IMR-90 (cell line): ENCODE data around the gene GXYLT2. TPM values are rescaled to one million over a fixed set of nuclear protein-coding genes. Genes with fewer than 3 reads are reported as not detected.
A peak's percentile ranks its signal among the peaks of the same experiment; 100 is the strongest.

ENCODE experiments used
- ATAC-seq: fragments of 200-7000 bp; cut with Tn5 transposase; 2 replicates; pipeline ENCODE4 v1.9.1; 2020; ENCODE audit warnings: low read depth, mild to moderate bottlenecking, moderate library complexity
- BruUV-seq: library from RNA; stranded (reverse); fragments of 400-500 nt; replicated peaks from 2 replicates; lab custom pipeline; 2021; lab: Mats Ljungman, UMichigan
- CTCF ChIA-PET: fragments of 300-600 bp; formaldehyde crosslinking; extraction: SDS; loops from one replicate; lab custom pipeline; 2021; ENCODE audit warnings: antibody characterized with exemption; lab: Yijun Ruan, JAX
- POLR2A ChIA-PET: fragments of 300-600 bp; sonication (Branson Sonifier 250); formaldehyde crosslinking; loops from one replicate; lab custom pipeline; 2022; ENCODE audit warnings: antibody characterized with exemption; ENCODE audit not compliant: unreplicated experiment; lab: Charles Lee
- DNase-seq: peaks from one replicate; pipeline ENCODE4 v3.0.0; 2013
- H2AFZ ChIP-seq: replicated peaks from 2 replicates; pipeline ENCODE3; 2013; ENCODE audit warnings: low read length, mild to moderate bottlenecking; ENCODE audit not compliant: poor library complexity
- H2AK5ac ChIP-seq: 2 replicates; pipeline ENCODE4 v1.6.1; 2013; ENCODE audit warnings: low read depth, low read length, inconsistent platforms
- H2AK9ac ChIP-seq: replicated peaks from 2 replicates; pipeline ENCODE3; 2013; ENCODE audit warnings: mild to moderate bottlenecking, low read depth, low read length, moderate library complexity; ENCODE audit not compliant: poor library complexity
- H2BK120ac ChIP-seq: 2 replicates; pipeline ENCODE4 v1.6.1; 2013; ENCODE audit warnings: low read depth, low read length, inconsistent platforms
- H2BK15ac ChIP-seq: 3 replicates; pipeline ENCODE4 v1.6.1; 2013; ENCODE audit warnings: low read depth, low read length, inconsistent platforms
- H2BK20ac ChIP-seq: 2 replicates; pipeline ENCODE4 v1.6.1; 2013; ENCODE audit warnings: low read depth, mild to moderate bottlenecking, inconsistent platforms, low read length, moderate library complexity
- H2BK5ac ChIP-seq: 2 replicates; pipeline ENCODE4 v1.6.1; 2013; ENCODE audit warnings: mild to moderate bottlenecking, low read depth, low read length, inconsistent platforms; ENCODE audit not compliant: poor library complexity, severe bottlenecking
- H3K14ac ChIP-seq: replicated peaks from 2 replicates; pipeline ENCODE4 v1.6.1; 2013; ENCODE audit warnings: low read depth, low read length, inconsistent platforms
- H3K18ac ChIP-seq: 2 replicates; pipeline ENCODE4 v1.6.1; 2013; ENCODE audit warnings: low read depth, low read length, control low read depth
- H3K23ac ChIP-seq: 2 replicates; pipeline ENCODE4 v1.6.1; 2013; ENCODE audit warnings: low read depth, low read length, inconsistent platforms
- H3K27ac ChIP-seq: 2 replicates; pipeline ENCODE4 v1.5.1; 2013; ENCODE audit warnings: mild to moderate bottlenecking, control low read depth, low read length; ENCODE audit not compliant: insufficient read depth
- H3K27me3 ChIP-seq: 2 replicates; pipeline ENCODE4 v1.6.1; 2013; ENCODE audit warnings: low read length; ENCODE audit not compliant: control insufficient read depth, insufficient read depth
- H3K36me3 ChIP-seq: 2 replicates; pipeline ENCODE4 v1.6.1; 2013; ENCODE audit warnings: low read length, mixed read lengths; ENCODE audit not compliant: control insufficient read depth, insufficient read depth
- H3K4ac ChIP-seq: 2 replicates; pipeline ENCODE4 v1.6.1; 2013; ENCODE audit warnings: low read depth, low read length, inconsistent platforms
- H3K4me1 ChIP-seq: 2 replicates; pipeline ENCODE4 v1.6.1; 2013; ENCODE audit warnings: low read length, mixed read lengths; ENCODE audit not compliant: control insufficient read depth, insufficient read depth
- H3K4me2 ChIP-seq: 2 replicates; pipeline ENCODE4 v1.6.1; 2013; ENCODE audit warnings: low read depth, mild to moderate bottlenecking, control low read depth, low read length, moderate library complexity
- H3K4me3 ChIP-seq: 2 replicates; pipeline ENCODE4 v1.5.1; 2013; ENCODE audit warnings: low read depth, mild to moderate bottlenecking, control low read depth, low read length, moderate library complexity; ENCODE audit not compliant: insufficient read depth
- H3K56ac ChIP-seq: 2 replicates; pipeline ENCODE4 v1.6.1; 2013; ENCODE audit warnings: low read length, inconsistent platforms; ENCODE audit not compliant: insufficient read depth; ENCODE audit errors: extremely low read depth
- H3K79me1 ChIP-seq, 2 experiments: 2 replicates each; pipeline ENCODE4 v1.6.1; 2013; ENCODE audit warnings: low read length in 2 of 2, inconsistent platforms in 1 of 2, low read depth in 1 of 2
- H3K9ac ChIP-seq: 2 replicates; pipeline ENCODE4 v1.6.1; 2013; ENCODE audit warnings: low read depth, low read length, control low read depth
- H3K9me1 ChIP-seq: 2 replicates; pipeline ENCODE4 v1.6.1; 2013; ENCODE audit warnings: low read length, inconsistent platforms; ENCODE audit not compliant: insufficient read depth
- H3K9me3 ChIP-seq: 2 replicates; pipeline ENCODE4 v1.6.1; 2013; ENCODE audit warnings: low read length; ENCODE audit not compliant: control insufficient read depth, insufficient read depth
- H4K20me1 ChIP-seq: 2 replicates; pipeline ENCODE4 v1.6.1; 2013; ENCODE audit warnings: low read length, inconsistent platforms; ENCODE audit not compliant: insufficient read depth
- H4K5ac ChIP-seq: 2 replicates; pipeline ENCODE4 v1.6.1; 2013; ENCODE audit warnings: mild to moderate bottlenecking, low read depth, low read length, control low read depth
- H4K8ac ChIP-seq, 2 experiments: 2 replicates each; pipeline ENCODE4 v1.6.1; 2013; ENCODE audit warnings: low read depth in 2 of 2, low read length in 2 of 2, control low read depth in 1 of 2, inconsistent platforms in 1 of 2
- H4K91ac ChIP-seq: 2 replicates; pipeline ENCODE4 v1.6.1; 2013; ENCODE audit warnings: low read depth, low read length, inconsistent platforms; ENCODE audit not compliant: insufficient read depth
- BHLHE40 ChIP-seq: fragments of 150-350 bp; IDR thresholded peaks from 2 replicates; pipeline ENCODE4 v1.6.1; 2016; ENCODE audit warnings: mild to moderate bottlenecking, low read depth, low read length
- CTCF ChIP-seq: conservative IDR thresholded peaks from 2 replicates; pipeline ENCODE4 v1.5.1; 2012; ENCODE audit warnings: mild to moderate bottlenecking, low read depth, low read length, improper control_type of control experiment
- RCOR1 ChIP-seq: IDR thresholded peaks from 2 replicates; pipeline ENCODE4 v1.6.1; 2012; ENCODE audit warnings: mild to moderate bottlenecking, low read length, improper control_type of control experiment; ENCODE audit not compliant: insufficient replicate concordance
- SMC3 ChIP-seq: fragments of 150-350 bp; IDR thresholded peaks from 2 replicates; pipeline ENCODE4 v1.6.1; 2016; ENCODE audit warnings: low read depth, mild to moderate bottlenecking, antibody characterized with exemption, low read length, moderate library complexity
- WGBS, 2 experiments: methylation state at CpG; one replicate each; pipeline versions ENCODE4 v1.1.5 to v1.1.7; 2013; ENCODE audit warnings: missing lambda C conversion rate in 2 of 2; ENCODE audit not compliant: insufficient read length in 1 of 2; ENCODE audit errors: extremely low coverage in 2 of 2; 5-methylcytosine and 5-hydroxymethylcytosine counted together
- dilution Hi-C: fragments of 300-500 bp; cut with HindIII; formaldehyde crosslinking; loops from one replicate; pipeline ENCODE4 v1.14.3; 2018; ENCODE audit warnings: low sequenced_read_pairs; ENCODE audit not compliant: unreplicated experiment
- in situ Hi-C: fragments of 300-500 bp; cut with MboI; formaldehyde crosslinking; loops from 3 replicates; pipeline ENCODE4 v1.14.3; 2019; ENCODE audit warnings: low sequenced_read_pairs, inconsistent platforms, mixed read lengths
- intact Hi-C: fragments of 100-400 bp; cut with micrococcal nuclease; formaldehyde crosslinking; loops from 2 replicates; pipeline ENCODE4 v1.10.0; 2022
- polyA plus RNA-seq, 3 experiments: library from polyadenylated mRNA; depleted of rRNA; stranded (reverse); fragments of >200 nt; gene quantifications; 2 replicates each; pipeline ENCODE4 v1.2.3, GENCODE V29; 2012; ENCODE audit warnings: low replicate concordance in 1 of 3
- total RNA-seq: library from RNA; depleted of rRNA; stranded (reverse); fragments of >200 nt; gene quantifications from 2 replicates; pipeline ENCODE4 v1.2.3, GENCODE V29; 2012

GXYLT2 gene
- total and polyA plus RNA-seq, 2 of the 4 experiments (the other 2 are of a cell fraction) = 5.7 to 11.1 TPM

DNA sequence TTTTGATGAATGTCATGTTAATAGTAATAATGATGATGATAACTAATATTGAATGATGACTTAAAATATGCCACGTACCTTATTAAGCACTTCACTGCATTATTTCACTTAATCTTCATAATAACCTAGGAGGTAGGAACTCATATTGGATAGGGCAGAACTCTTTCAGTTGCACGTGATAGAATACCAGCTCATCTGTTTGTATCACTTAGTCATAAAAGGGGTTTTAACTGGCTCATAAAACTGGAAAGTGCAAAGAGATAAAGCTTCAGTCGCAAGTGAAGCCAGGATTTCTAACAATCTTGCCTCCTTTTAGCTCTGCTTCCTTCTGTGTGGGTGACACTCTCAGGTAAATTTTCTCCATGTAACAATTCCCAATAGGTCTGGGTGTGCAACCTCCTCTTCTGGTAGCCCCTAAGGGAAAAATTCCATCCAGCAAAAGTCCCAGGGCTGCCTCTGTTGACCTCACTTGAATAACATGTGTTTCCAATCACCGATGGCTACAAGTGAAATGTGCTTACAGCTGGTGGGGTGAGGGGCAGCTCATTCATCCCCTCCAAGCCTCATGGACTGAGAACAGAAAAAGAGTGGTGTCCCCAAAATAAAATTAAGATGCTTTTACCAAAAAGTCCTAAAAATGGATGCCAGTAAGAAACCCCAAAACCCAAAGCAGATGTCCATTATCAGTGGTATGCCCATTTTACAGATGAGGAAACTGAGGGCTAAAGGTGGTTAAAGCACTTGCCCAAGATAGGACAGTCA is 9.3 kb downstream of the GXYLT2 start:
- H4K20me1 ChIP-seq = peaks cover 3% of the 10 kb centered on the region; the same call in 1 of the 2 replicates
- H2BK5ac ChIP-seq = no peak overlapping the region
- peaks cover 9% of the 10 kb centered on the region for H3K4me1 ChIP-seq
- no peak overlapping the region for H4K5ac ChIP-seq
- no peak overlapping the region for H2AK5ac ChIP-seq
- no peak overlapping the region for H3K56ac ChIP-seq
- no peak for TF ChIP-seq RCOR1
- TF ChIP-seq CTCF = no peak
- TF ChIP-seq SMC3 = no peak
- TF ChIP-seq BHLHE40 = peak; percentile 79
- ChIA-PET CTCF (interaction anchor here (1.3 to 1.4 kb wide), 3 partner anchors 10 to 188 kb away, joined by 3 read pairs; no protein-coding TSS in a partner anchor), POLR2A (no interaction called here)
- peaks cover 3% of the 10 kb centered on the region; the same call in 1 of the 2 replicates for H3K9me1 ChIP-seq
- BruUV-seq = no TSS peak
- H2BK15ac ChIP-seq = no peak overlapping the region
- no CpG with 5 or more reads among the region's 4 CpGs for WGBS, 2 experiments
- H2BK120ac ChIP-seq = no peak overlapping the region
- H2AK9ac ChIP-seq = no peak overlapping the region
- H3K14ac ChIP-seq = no peak overlapping the region
- dilution Hi-C loops (no loop called here), intact Hi-C loops (no loop called here), in situ Hi-C loops (no loop called here)
- no peak overlapping the region for H3K4me3 ChIP-seq
- no peak overlapping the region for H2AFZ ChIP-seq
- H3K18ac ChIP-seq = 0 out of 2 replicates have a peak overlapping the region, but pooled peaks have one; percentile 0
- peak; percentile 69 for ATAC-seq
- H3K27ac ChIP-seq = no peak overlapping the region
- peaks cover 0 to 20% of the 10 kb centered on the region in 2 experiments; a peak in 3 of 4 replicates for H3K79me1 ChIP-seq
- no peak overlapping the region for H4K91ac ChIP-seq
- no peak overlapping the region for H3K4ac ChIP-seq
- DNase-seq = peak; percentile 69
- H4K8ac ChIP-seq = no peak overlapping the region
- peaks cover 1% of the 10 kb centered on the region; the same call in 1 of the 2 replicates for H3K36me3 ChIP-seq
- no peak overlapping the region for H3K23ac ChIP-seq
- peak overlapping the region; percentile 50; the same call in 1 of the 2 replicates for H3K4me2 ChIP-seq
- H3K9ac ChIP-seq = no peak overlapping the region
- H3K27me3 ChIP-seq = no peaks in the 10 kb centered on the region
- H3K9me3 ChIP-seq = no peaks in the 10 kb centered on the region
- no peak overlapping the region for H2BK20ac ChIP-seq
